HepG2 (cell line): ENCODE results near the gene AHCTF1. TPM values are rescaled to one million over a fixed set of nuclear protein-coding genes. Genes with fewer than 3 reads are reported as not detected.

ENCODE experiments used
- ATAD3A ChIP-seq: sonication (generic); formaldehyde crosslinking; IDR thresholded peaks from 2 replicates; pipeline ENCODE4 v1.4.0; 2020; ENCODE audit warnings: missing genetic modification reagents
- DNMT3B ChIP-seq: conservative IDR thresholded peaks from 2 replicates; pipeline ENCODE4 v1.6.1; 2016; ENCODE audit warnings: missing biosample characterization, control low read depth
- EP300 ChIP-seq, 3 experiments: sonication (generic) in 1 of 3; formaldehyde crosslinking in 1 of 3; IDR thresholded peaks; 2 replicates each; pipeline versions ENCODE4 v1.5.1 to v1.6.1; 2011 to 2020; ENCODE audit warnings: low read depth in 2 of 3, low read length in 2 of 3, borderline replicate concordance in 1 of 3, improper control_type of control experiment in 1 of 3, mild to moderate bottlenecking in 1 of 3, missing genetic modification reagents in 1 of 3, moderate library complexity in 1 of 3
- FLYWCH1 ChIP-seq: sonication (generic); formaldehyde crosslinking; IDR thresholded peaks from 2 replicates; pipeline ENCODE4 v1.8.1; 2023; ENCODE audit warnings: mild to moderate bottlenecking, missing genetic modification reagents
- HOXA3 ChIP-seq: sonication (generic); formaldehyde crosslinking; IDR thresholded peaks from 2 replicates; pipeline ENCODE4 v1.5.0; 2020; ENCODE audit warnings: missing genetic modification reagents
- JARID2 ChIP-seq: sonication (generic); formaldehyde crosslinking; IDR thresholded peaks from 2 replicates; pipeline ENCODE4 v1.8.1; 2023; ENCODE audit warnings: missing genetic modification reagents, inconsistent platforms; ENCODE audit not compliant: insufficient replicate concordance
- MATR3 ChIP-seq: sonication (generic); formaldehyde crosslinking; IDR thresholded peaks from 2 replicates; pipeline ENCODE4 v1.4.0; 2020; ENCODE audit warnings: missing genetic modification reagents
- PLRG1 ChIP-seq: fragments of 450-650 bp; conservative IDR thresholded peaks from 2 replicates; pipeline ENCODE4 v1.6.1; 2016
- PPARG ChIP-seq: conservative IDR thresholded peaks from 2 replicates; pipeline ENCODE4 v1.6.1; 2016; ENCODE audit warnings: missing biosample characterization, missing genetic modification reagents
- RCOR2 ChIP-seq: IDR thresholded peaks from 2 replicates; pipeline ENCODE4 v1.6.1; 2016; ENCODE audit warnings: missing biosample characterization, missing genetic modification reagents
- REL ChIP-seq: sonication (generic); formaldehyde crosslinking; conservative IDR thresholded peaks from 2 replicates; pipeline ENCODE4 v1.8.0; 2022; ENCODE audit warnings: mild to moderate bottlenecking, missing genetic modification reagents, moderate library complexity
- ZBTB40 ChIP-seq, 2 experiments: fragments of 450-650 bp in 1 of 2; sonication (generic) in 1 of 2; formaldehyde crosslinking in 1 of 2; IDR thresholded peaks; 2 replicates each; pipeline versions ENCODE4 v1.6.1 to v1.8.0; 2016 to 2022; ENCODE audit warnings: antibody characterized with exemption in 1 of 2, mild to moderate bottlenecking in 1 of 2, missing genetic modification reagents in 1 of 2
- ZNF253 ChIP-seq: sonication (generic); formaldehyde crosslinking; IDR thresholded peaks from 2 replicates; pipeline ENCODE4 v1.8.0; 2022; ENCODE audit warnings: mild to moderate bottlenecking, missing genetic modification reagents, borderline replicate concordance
- ZNF34 ChIP-seq: sonication (generic); formaldehyde crosslinking; IDR thresholded peaks from 2 replicates; pipeline ENCODE4 v1.4.0; 2020; ENCODE audit warnings: mild to moderate bottlenecking, missing genetic modification reagents, borderline replicate concordance
- ZNF546 ChIP-seq: sonication (generic); formaldehyde crosslinking; conservative IDR thresholded peaks from 2 replicates; pipeline ENCODE4 v1.8.1; 2023; ENCODE audit warnings: mild to moderate bottlenecking, missing genetic modification reagents
- ZNF605 ChIP-seq: sonication (generic); formaldehyde crosslinking; IDR thresholded peaks from 2 replicates; pipeline ENCODE4 v1.8.0; 2022; ENCODE audit warnings: mild to moderate bottlenecking, missing genetic modification reagents
- ZNF850 ChIP-seq: sonication (generic); formaldehyde crosslinking; conservative IDR thresholded peaks from 2 replicates; pipeline ENCODE4 v1.9.0; 2021; ENCODE audit warnings: mild to moderate bottlenecking, missing genetic modification reagents
- ZNF879 ChIP-seq: sonication (generic); formaldehyde crosslinking; IDR thresholded peaks from 2 replicates; pipeline ENCODE4 v1.8.1; 2023; ENCODE audit warnings: missing genetic modification reagents
- polyA plus RNA-seq, 8 experiments: library from polyadenylated mRNA; depleted of rRNA in 3 of 8; stranded (reverse) in 7 of 8; unstranded in 1 of 8; fragments of >200 nt; fragmentation: Illumina TruSeq in 4 of 8; extraction: Trizol in 4 of 8; gene quantifications; 2 replicates each; pipeline versions ENCODE4 v1.2.1 to v1.2.3, GENCODE V29; 2011 to 2016; ENCODE audit warnings: low read depth in 4 of 8, missing spikeins in 1 of 8, mixed read lengths in 1 of 8; ENCODE audit not compliant: insufficient read depth in 1 of 8
- total RNA-seq, 5 experiments: library from RNA; depleted of rRNA; stranded (reverse); fragments of >200 nt; fragmentation: Illumina TruSeq; extraction: Trizol; gene quantifications; 2 replicates each; pipeline ENCODE4 v1.2.3, GENCODE V29; 2016; ENCODE audit warnings: low read depth in 1 of 5
- TF ChIP-seq, protein P1 (sequence below): sonication (generic); formaldehyde crosslinking; IDR thresholded peaks from 2 replicates; pipeline ENCODE4 v1.5.0; 2020; ENCODE audit warnings: missing genetic modification reagents, mild to moderate bottlenecking, borderline replicate concordance

AHCTF1 gene
- total and polyA plus RNA-seq, 2 of the 13 experiments (the other 11 are each of a cell fraction or from before 2014, with no cell fraction given), result 16.6 to 45.9 TPM

DNA sequence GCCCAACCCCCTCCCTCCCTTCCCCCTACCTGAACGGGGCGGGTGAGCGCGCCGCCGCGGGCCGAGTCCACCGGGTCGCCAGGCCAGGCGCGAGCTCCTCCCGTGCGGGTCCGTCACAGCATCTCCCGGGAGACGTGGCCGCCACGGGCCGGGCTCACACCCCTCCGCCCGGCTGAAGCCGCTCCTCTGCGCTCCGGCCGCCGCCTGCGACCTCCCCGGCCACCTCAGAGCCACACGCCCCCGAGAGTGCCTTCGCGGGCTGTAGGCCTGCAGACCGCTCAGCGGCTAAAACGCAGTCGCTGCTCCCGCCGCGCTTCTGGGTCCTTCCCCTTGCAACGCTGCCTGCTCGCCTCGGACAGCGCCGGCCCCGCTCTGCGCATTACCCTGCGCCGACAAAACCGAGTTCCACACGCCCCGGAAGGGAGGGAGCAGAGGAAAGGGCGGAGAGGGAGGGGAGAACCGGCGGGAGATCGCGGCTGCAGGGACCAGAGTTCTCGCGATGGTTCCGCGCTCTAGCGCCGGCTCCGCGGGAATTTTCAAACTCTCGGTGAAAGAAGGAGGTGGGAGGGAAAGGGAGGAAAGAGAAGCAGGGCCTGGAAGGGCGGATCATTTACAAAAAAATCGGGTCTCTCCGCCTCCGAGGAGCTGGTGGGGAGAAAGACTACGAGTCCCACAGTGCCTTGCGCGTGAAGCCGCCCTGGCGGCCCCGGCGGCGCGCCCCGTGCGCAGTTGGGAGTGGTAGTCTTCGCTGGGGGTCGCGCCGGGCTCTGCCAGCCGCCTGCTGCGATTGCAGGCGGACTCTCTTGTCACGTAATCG is at the start of gene AHCTF1 (continued):
- no peak for TF ChIP-seq ZBTB40 (IDR thresholded peaks at IDR 0.05)
- peak; percentile 79 for TF ChIP-seq ZBTB40 (CRISPR knock-in tag; IDR thresholded peaks at IDR 0.05)
- peak; percentile 13; the same call in 1 of the 2 replicates for TF ChIP-seq PPARG (CRISPR knock-in tag)
- TF ChIP-seq MATR3 (CRISPR knock-in tag), result no peak
- TF ChIP-seq, protein P1, sequence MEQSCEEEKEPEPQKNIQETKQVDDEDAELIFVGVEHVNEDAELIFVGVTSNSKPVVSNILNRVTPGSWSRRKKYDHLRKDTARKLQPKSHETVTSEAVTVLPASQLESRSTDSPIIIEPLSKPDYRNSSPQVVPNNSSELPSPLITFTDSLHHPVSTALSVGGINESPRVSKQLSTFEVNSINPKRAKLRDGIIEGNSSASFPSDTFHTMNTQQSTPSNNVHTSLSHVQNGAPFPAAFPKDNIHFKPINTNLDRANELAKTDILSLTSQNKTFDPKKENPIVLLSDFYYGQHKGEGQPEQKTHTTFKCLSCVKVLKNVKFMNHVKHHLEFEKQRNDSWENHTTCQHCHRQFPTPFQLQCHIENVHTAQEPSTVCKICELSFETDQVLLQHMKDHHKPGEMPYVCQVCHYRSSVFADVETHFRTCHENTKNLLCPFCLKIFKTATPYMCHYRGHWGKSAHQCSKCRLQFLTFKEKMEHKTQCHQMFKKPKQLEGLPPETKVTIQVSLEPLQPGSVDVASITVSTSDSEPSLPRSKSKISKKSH (CRISPR knock-in tag), result no peak
- TF ChIP-seq ZNF879, result no peak
- peak; percentile 81 for TF ChIP-seq ZNF605 (CRISPR knock-in tag)
- peak; percentile 76 for TF ChIP-seq ZNF850
- peak; percentile 24; the same call in 1 of the 2 replicates for TF ChIP-seq RCOR2 (CRISPR knock-in tag)
- no peak for TF ChIP-seq ATAD3A (CRISPR knock-in tag)
- peak; percentile 82; the same call in 1 of the 2 replicates for TF ChIP-seq ZNF253 (CRISPR knock-in tag)
- TF ChIP-seq FLYWCH1 (CRISPR knock-in tag), result no peak
- no peak for TF ChIP-seq EP300 (IDR thresholded peaks at IDR 0.05; ENCODE audit: low read depth in 2 of 2, low read length in 2 of 2)
- TF ChIP-seq EP300 (CRISPR knock-in tag; IDR thresholded peaks at IDR 0.05; ENCODE audit: borderline replicate concordance), result no peak
- TF ChIP-seq REL (CRISPR knock-in tag), result no peak; the same call in 1 of the 2 replicates
- TF ChIP-seq DNMT3B (CRISPR knock-in tag), result 0 out of 2 replicates have a peak, but pooled peaks have one; percentile 32
- TF ChIP-seq ZNF546 (CRISPR knock-in tag), result no peak
- TF ChIP-seq JARID2 (CRISPR knock-in tag), result no peak
- no peak for TF ChIP-seq ZNF34 (CRISPR knock-in tag)
- peak; percentile 49; the same call in 1 of the 2 replicates for TF ChIP-seq HOXA3
- no peak for TF ChIP-seq PLRG1
